Uterus (tissue), 4 donors: ENCODE measurements around the gene IER5. TPM values are rescaled to one million over a fixed set of nuclear protein-coding genes. Genes with fewer than 3 reads are reported as not detected.
"Not testable (repeated sequence)": the region's sequence is repeated elsewhere in the genome, so short reads cannot be mapped to it uniquely, and the experiment has no call there.

ENCODE experiments used
- DNase-seq, 2 donors: peaks; one replicate each; pipeline ENCODE4 v3.0.0-alpha.2; 2019 to 2020
- H3K27ac ChIP-seq, 2 donors: fragments of 200-600 bp; sonication (generic); 1 replicate in 1 of 2; 2 replicates in 1 of 2; pipeline ENCODE4 v1.5.1; 2016 to 2018
- H3K27me3 ChIP-seq, 2 donors: fragments of 200-600 bp; sonication (generic); one replicate each; pipeline ENCODE4 v1.5.1; 2018 to 2019; ENCODE audit warnings: control low read depth in 1 of 2
- H3K36me3 ChIP-seq, 2 donors: fragments of 200-600 bp; sonication (generic); one replicate each; pipeline ENCODE4 v1.5.1; 2019; ENCODE audit warnings: control low read depth in 1 of 2
- H3K4me1 ChIP-seq, 2 donors: fragments of 200-600 bp; sonication (generic); one replicate each; pipeline ENCODE4 v1.5.1; 2018 to 2019; ENCODE audit warnings: control low read depth in 1 of 2
- H3K4me3 ChIP-seq, 2 donors: fragments of 200-600 bp; sonication (generic); 1 replicate in 1 of 2; 2 replicates in 1 of 2; pipeline ENCODE4 v1.5.1; 2018 to 2019; ENCODE audit warnings: mild to moderate bottlenecking in 1 of 2
- H3K9me3 ChIP-seq, 2 donors: fragments of 200-600 bp; sonication (generic); one replicate each; pipeline ENCODE4 v1.5.1; 2019; ENCODE audit warnings: control low read depth in 1 of 2
- CTCF ChIP-seq, 4 experiments: fragments of 200-600 bp in 2 of 4; fragments of 450-650 bp in 2 of 4; sonication (generic) in 2 of 4; IDR thresholded peaks; one replicate each; pipeline ENCODE4 v1.5.1; 2016 to 2019; ENCODE audit warnings: antibody characterized with exemption in 4 of 4, mild to moderate bottlenecking in 2 of 4, moderate library complexity in 1 of 4
- POLR2A ChIP-seq, 2 donors: fragments of 450-650 bp; IDR thresholded peaks; one replicate each; pipeline ENCODE4 v1.6.1; 2016; ENCODE audit warnings: antibody characterized with exemption in 2 of 2, mild to moderate bottlenecking in 1 of 2, moderate library complexity in 1 of 2
- intact Hi-C: fragments of 100-400 bp; cut with DNase I; formaldehyde crosslinking; loops from one replicate; pipeline ENCODE4 v1.15.1; 2023; ENCODE audit warnings: low total_unique reads
- total RNA-seq, 4 donors: library from RNA; depleted of rRNA in 3 of 4; stranded (reverse); fragments of >200 nt in 3 of 4; gene quantifications; one replicate each; pipeline versions ENCODE4 v1.1.0 to v1.2.4, GENCODE V29; 2014 to 2023
- donor health status: DM: yes; HTN: yes; CAD: no.

The IER5 gene
- total RNA-seq, 4 donors from 2014 or later: 19.4 to 34.8 (median 24.2) TPM

GRCh38 chr1:181060066-181060465 lies 28.4 kb upstream of the IER5 start:
- Histone ChIP-seq H3K36me3 (no peaks in the 10 kb centered on the region), H3K4me3 (no peak overlapping the region), H3K27ac (no peak overlapping the region), H3K9me3 (no peaks in the 10 kb centered on the region), H3K4me1 (no peaks in the 10 kb centered on the region), H3K27me3 (no peaks in the 10 kb centered on the region)
- DNase-seq: no peak
- TF ChIP-seq CTCF (IDR thresholded peaks at IDR 0.05) (no peak), POLR2A (IDR thresholded peaks at IDR 0.05) (no peak)
- intact Hi-C loops: no loop called here

GRCh38 chr1:181060947-181061346 lies 27.6 kb upstream of the IER5 start:
- H3K9me3 ChIP-seq, DNase-seq, H3K4me3 ChIP-seq, H3K4me1 ChIP-seq, H3K27ac ChIP-seq, H3K27me3 ChIP-seq, H3K36me3 ChIP-seq, intact Hi-C loops: not testable (repeated sequence)

GRCh38 chr1:181061487-181061886 lies 27.0 kb upstream of the IER5 start:
- TF ChIP-seq CTCF (IDR thresholded peaks at IDR 0.05): no peak
- TF ChIP-seq POLR2A (IDR thresholded peaks at IDR 0.05): no peak
- no peak overlapping the region for H3K27ac ChIP-seq
- no peaks in the 10 kb centered on the region for H3K36me3 ChIP-seq
- H3K9me3 ChIP-seq: no peaks in the 10 kb centered on the region
- no peak overlapping the region for H3K4me3 ChIP-seq
- intact Hi-C loops: no loop called here
- DNase-seq: no peak
- H3K27me3 ChIP-seq: no peaks in the 10 kb centered on the region
- H3K4me1 ChIP-seq: no peaks in the 10 kb centered on the region

- Histone ChIP-seq H3K4me3 (no peak overlapping the region), H3K9me3 (no peaks in the 10 kb centered on the region), H3K36me3 (no peaks in the 10 kb centered on the region), H3K4me1 (no peaks in the 10 kb centered on the region), H3K27me3 (no peaks in the 10 kb centered on the region), H3K27ac (no peak overlapping the region)
- no peak for DNase-seq
- intact Hi-C loops: no loop called here
- no peak for TF ChIP-seq POLR2A (IDR thresholded peaks at IDR 0.05)
- TF ChIP-seq CTCF (IDR thresholded peaks at IDR 0.05): no peak
Measured at GRCh38 chr1:181061891-181062835, 26.3 kb upstream of the IER5 start.

- TF ChIP-seq CTCF (IDR thresholded peaks at IDR 0.05): no peak
- TF ChIP-seq POLR2A (IDR thresholded peaks at IDR 0.05): no peak
- intact Hi-C loops: no loop called here
- no peaks in the 10 kb centered on the region for H3K9me3 ChIP-seq
- no peak overlapping the region for H3K27ac ChIP-seq
- no peaks in the 10 kb centered on the region for H3K27me3 ChIP-seq
- H3K4me3 ChIP-seq: no peak overlapping the region
- no peaks in the 10 kb centered on the region for H3K36me3 ChIP-seq
- no peak for DNase-seq
- no peaks in the 10 kb centered on the region for H3K4me1 ChIP-seq
Measured at GRCh38 chr1:181062836-181063428, 25.6 kb upstream of the IER5 start.
